ENCODE results near the gene ZBTB33.

DNA sequence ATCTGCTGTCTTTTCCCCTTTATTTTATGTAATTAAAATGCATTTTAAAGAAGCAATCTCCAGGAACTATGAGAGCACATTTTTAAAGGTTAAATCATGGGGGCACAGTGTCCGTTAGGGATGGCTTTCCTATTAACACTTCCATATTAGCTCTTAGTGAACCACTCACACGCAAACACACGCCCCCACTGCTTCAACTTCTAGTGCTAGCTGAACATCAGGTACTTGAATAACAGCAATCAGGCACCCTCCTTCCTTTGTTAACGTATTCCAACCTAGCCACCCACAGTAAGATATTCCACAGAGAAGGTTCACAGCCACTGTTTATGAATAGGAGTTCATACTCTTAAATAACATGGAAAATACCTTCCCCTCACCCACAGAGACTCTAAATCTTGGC is 51.3 kb downstream of the ZBTB33 start:
- TF ChIP-seq, protein P1, sequence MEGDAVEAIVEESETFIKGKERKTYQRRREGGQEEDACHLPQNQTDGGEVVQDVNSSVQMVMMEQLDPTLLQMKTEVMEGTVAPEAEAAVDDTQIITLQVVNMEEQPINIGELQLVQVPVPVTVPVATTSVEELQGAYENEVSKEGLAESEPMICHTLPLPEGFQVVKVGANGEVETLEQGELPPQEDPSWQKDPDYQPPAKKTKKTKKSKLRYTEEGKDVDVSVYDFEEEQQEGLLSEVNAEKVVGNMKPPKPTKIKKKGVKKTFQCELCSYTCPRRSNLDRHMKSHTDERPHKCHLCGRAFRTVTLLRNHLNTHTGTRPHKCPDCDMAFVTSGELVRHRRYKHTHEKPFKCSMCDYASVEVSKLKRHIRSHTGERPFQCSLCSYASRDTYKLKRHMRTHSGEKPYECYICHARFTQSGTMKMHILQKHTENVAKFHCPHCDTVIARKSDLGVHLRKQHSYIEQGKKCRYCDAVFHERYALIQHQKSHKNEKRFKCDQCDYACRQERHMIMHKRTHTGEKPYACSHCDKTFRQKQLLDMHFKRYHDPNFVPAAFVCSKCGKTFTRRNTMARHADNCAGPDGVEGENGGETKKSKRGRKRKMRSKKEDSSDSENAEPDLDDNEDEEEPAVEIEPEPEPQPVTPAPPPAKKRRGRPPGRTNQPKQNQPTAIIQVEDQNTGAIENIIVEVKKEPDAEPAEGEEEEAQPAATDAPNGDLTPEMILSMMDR (IDR thresholded peaks at IDR 0.05; ENCODE audit: low read depth, low read length), result no peak
- no peak for TF ChIP-seq EZH2phosphoT487 (IDR thresholded peaks at IDR 0.05; ENCODE audit: low read depth)

Measured in OCI-LY3 (cell line).